ENCODE data around the gene MCM3AP. TPM values are rescaled to one million over a fixed set of nuclear protein-coding genes. Genes with fewer than 3 reads are reported as not detected.

Gene MCM3AP
- total RNA-seq, 1 donor from 2014 or later: 150 TPM

DNA sequence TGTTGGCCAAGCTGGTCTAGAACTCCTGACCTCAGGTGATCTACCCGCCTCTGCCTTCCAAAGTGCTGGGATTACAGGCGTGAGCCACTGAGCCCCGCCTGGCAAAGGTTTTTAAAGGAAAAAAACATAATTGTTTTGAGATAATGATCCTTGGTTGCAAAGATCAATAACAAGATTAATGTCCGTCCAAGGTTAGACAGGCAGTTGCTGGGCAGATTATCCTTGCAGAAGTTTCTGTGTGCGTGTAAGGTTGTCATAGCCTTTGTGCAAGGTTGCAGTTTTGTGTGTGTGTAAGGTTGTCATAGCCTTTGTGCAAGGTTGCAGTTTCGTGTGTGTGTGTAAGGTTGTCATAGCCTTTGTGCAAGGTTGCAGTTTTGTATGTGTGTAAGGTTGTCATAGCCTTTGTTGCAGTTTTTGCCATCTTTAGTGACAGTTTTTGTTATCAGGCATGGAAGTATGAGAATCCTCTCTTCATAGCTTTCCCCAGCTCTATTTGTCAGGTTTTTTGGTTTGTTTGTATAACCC lies 4.3 kb upstream of the MCM3AP start:
- Mint-ChIP-seq H3K36me3 (peaks cover 16% of the 10 kb centered on the region), H3K27ac (no peak overlapping the region), H3K27me3 (ENCODE audit: low read depth) (no peaks in the 10 kb centered on the region), H3K4me1 (peaks cover 15% of the 10 kb centered on the region), H3K9me3 (no peaks in the 10 kb centered on the region), H3K4me3 (no peak overlapping the region)
- TF ChIP-seq CTCF (IDR thresholded peaks at IDR 0.05; ENCODE audit: unreplicated experiment): no peak
- no peak for DNase-seq (ENCODE audit: low spot score in 2 of 2, unreplicated experiment in 2 of 2)

DNA sequence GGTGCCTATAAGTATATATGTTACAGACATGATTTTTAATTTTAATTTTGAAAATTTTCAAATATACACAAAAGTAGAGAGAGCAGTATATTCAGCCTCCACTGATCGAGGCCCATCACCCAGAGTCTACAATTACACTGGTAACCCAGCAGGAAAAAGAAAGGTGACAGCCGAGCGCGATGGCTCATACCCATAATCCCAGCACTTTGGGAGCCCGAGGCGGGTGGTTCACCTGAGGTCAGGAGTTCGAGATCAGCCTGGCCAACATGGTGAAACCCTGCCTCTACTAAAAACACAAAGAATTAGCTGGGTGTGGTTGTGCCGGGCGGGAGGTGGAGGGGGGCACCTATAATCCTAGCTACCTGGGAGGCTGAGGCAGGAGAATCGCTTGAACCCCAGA lies 2.1 kb upstream of the MCM3AP start:
- Mint-ChIP-seq H3K4me3 (peak overlapping the region; percentile 89), H3K9me3 (no peaks in the 10 kb centered on the region), H3K27ac (no peak overlapping the region), H3K36me3 (peaks cover 26% of the 10 kb centered on the region), H3K27me3 (ENCODE audit: low read depth) (no peaks in the 10 kb centered on the region), H3K4me1 (peaks cover 31% of the 10 kb centered on the region)
- TF ChIP-seq CTCF (IDR thresholded peaks at IDR 0.05; ENCODE audit: unreplicated experiment): no peak
- DNase-seq (ENCODE audit: low spot score in 2 of 2, unreplicated experiment in 2 of 2): no peak

DNA sequence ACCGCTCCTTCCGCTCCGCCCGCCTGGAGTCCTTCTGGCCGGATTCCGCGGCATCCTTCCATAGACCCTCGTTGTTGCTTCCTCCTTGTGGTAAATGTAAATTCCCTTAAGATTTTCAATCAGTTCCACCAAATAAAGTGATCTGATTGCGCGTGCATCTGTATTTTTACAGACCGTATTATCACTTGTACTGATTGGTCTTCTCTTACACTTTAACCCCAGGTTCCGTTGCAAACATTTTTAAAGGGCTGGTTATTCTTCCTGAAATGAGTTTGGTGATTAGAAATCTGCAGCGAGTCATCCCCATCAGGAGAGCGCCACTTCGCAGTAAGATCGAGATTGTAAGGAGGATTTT lies 1.2 kb upstream of the MCM3AP start:
- Mint-ChIP-seq H3K36me3 (peaks cover 19% of the 10 kb centered on the region), H3K4me1 (peaks cover 31% of the 10 kb centered on the region), H3K4me3 (peak overlapping the region; percentile 89), H3K9me3 (no peaks in the 10 kb centered on the region), H3K27ac (peak overlapping the region; percentile 97), H3K27me3 (ENCODE audit: low read depth) (no peaks in the 10 kb centered on the region)
- no peak for TF ChIP-seq CTCF (IDR thresholded peaks at IDR 0.05; ENCODE audit: unreplicated experiment)
- no peak for DNase-seq (ENCODE audit: low spot score in 2 of 2, unreplicated experiment in 2 of 2)

- no peaks in the 10 kb centered on the region for H3K9me3 Mint-ChIP-seq
- TF ChIP-seq CTCF (IDR thresholded peaks at IDR 0.05; ENCODE audit: unreplicated experiment): peak; percentile 22
- H3K4me3 Mint-ChIP-seq: peak within 1 kb of the TSS; percentile 89
- peaks cover 18% of the 10 kb centered on the region for H3K36me3 Mint-ChIP-seq
- DNase-seq (ENCODE audit: low spot score in 2 of 2, unreplicated experiment in 2 of 2): peak; percentile 79 to 90
- no peaks in the 10 kb centered on the region for H3K27me3 Mint-ChIP-seq (ENCODE audit: low read depth)
- peaks cover 35% of the 10 kb centered on the region for H3K4me1 Mint-ChIP-seq
- peak within 1 kb of the TSS; percentile 97 for H3K27ac Mint-ChIP-seq
Measured at GRCh38 chr21:46285761-46286647, 593 bp upstream of the MCM3AP start, which contains the start of gene YBEY. TSS of gene YBEY (plus strand) at chr21:46286342. CDS start at chr21:46286914, 572 bp downstream.

- peak overlapping the region; percentile 86 for H3K4me3 Mint-ChIP-seq
- no peaks in the 10 kb centered on the region for H3K27me3 Mint-ChIP-seq (ENCODE audit: low read depth)
- peak overlapping the region; percentile 97 for H3K27ac Mint-ChIP-seq
- DNase-seq (ENCODE audit: low spot score in 2 of 2, unreplicated experiment in 2 of 2): no peak
- peaks cover 36% of the 10 kb centered on the region for H3K4me1 Mint-ChIP-seq
- H3K36me3 Mint-ChIP-seq: peaks cover 26% of the 10 kb centered on the region
- TF ChIP-seq CTCF (IDR thresholded peaks at IDR 0.05; ENCODE audit: unreplicated experiment): no peak
- H3K9me3 Mint-ChIP-seq: no peaks in the 10 kb centered on the region
Measured at GRCh38 chr21:46284733-46285132, 678 bp downstream of the MCM3AP start.
